SU-DHL-6 (cell line): ENCODE measurements around the gene BUD23.

Experiments
- H2AFZ ChIP-seq: fragments of 200-600 bp; sonication (generic); 2 replicates; pipeline ENCODE4 v1.6.1; 2014; ENCODE audit warnings: low read depth, mild to moderate bottlenecking, moderate library complexity, mixed read lengths, antibody characterized with exemption, low read length; ENCODE audit not compliant: severe bottlenecking
- H3F3A ChIP-seq: fragments of 200-600 bp; shearing (Covaris generic); 2 replicates; pipeline ENCODE4 v1.6.0; 2016; ENCODE audit warnings: antibody characterized with exemption, mild to moderate bottlenecking; ENCODE audit not compliant: insufficient read depth
- H3K27ac ChIP-seq: fragments of 200-600 bp; sonication (generic); 2 replicates; pipeline ENCODE4 v1.5.1; 2016; ENCODE audit warnings: low read depth, mild to moderate bottlenecking, low read length, moderate library complexity, mixed read lengths
- H3K27me3 ChIP-seq: fragments of 200-600 bp; sonication (generic), shearing (Covaris generic); 2 replicates; pipeline ENCODE4 v1.6.0; 2014; ENCODE audit warnings: mild to moderate bottlenecking, low read length
- H3K36me3 ChIP-seq: fragments of 200-600 bp; sonication (generic); 2 replicates; pipeline ENCODE4 v1.6.1; 2014; ENCODE audit warnings: mild to moderate bottlenecking, low read length, mixed read lengths
- H3K4me2 ChIP-seq: fragments of 300-600, 200-600 bp; shearing (Covaris generic), sonication (generic); 2 replicates; pipeline ENCODE4 v1.6.0; 2014; ENCODE audit warnings: low read length, low read depth, mild to moderate bottlenecking; ENCODE audit not compliant: poor library complexity, severe bottlenecking
- H3K4me3 ChIP-seq: fragments of 200-600 bp; sonication (generic); 2 replicates; pipeline ENCODE4 v1.5.1; 2014; ENCODE audit warnings: antibody characterized with exemption, low read length, mild to moderate bottlenecking, mixed read lengths; ENCODE audit not compliant: insufficient read depth, poor library complexity, severe bottlenecking
- H3K79me2 ChIP-seq: fragments of 200-600 bp; sonication (generic); 2 replicates; pipeline ENCODE4 v1.6.1; 2014; ENCODE audit warnings: mild to moderate bottlenecking, low read length, moderate library complexity; ENCODE audit not compliant: insufficient read depth
- H3K9ac ChIP-seq: fragments of 200-600 bp; sonication (generic); 2 replicates; pipeline ENCODE4 v1.7.0; 2014; ENCODE audit warnings: mild to moderate bottlenecking, low read length
- H3K9me2 ChIP-seq: fragments of 200-600 bp; sonication (generic); replicated peaks from 2 replicates; pipeline ENCODE4 v1.6.1; 2014; ENCODE audit warnings: low read length; ENCODE audit not compliant: insufficient read depth
- H3K9me3 ChIP-seq: fragments of 200-600 bp; sonication (generic); 2 replicates; pipeline ENCODE4 v1.6.1; 2014; ENCODE audit warnings: low read length, mixed read lengths; ENCODE audit not compliant: insufficient read depth
- H4K20me1 ChIP-seq: fragments of 200-600 bp; sonication (generic); 2 replicates; pipeline ENCODE4 v1.6.1; 2014; ENCODE audit warnings: low read depth, mild to moderate bottlenecking, antibody characterized with exemption, low read length, moderate library complexity, mixed read lengths
- EZH2phosphoT487 ChIP-seq: fragments of 200-600 bp; sonication (generic), shearing (Covaris generic); conservative IDR thresholded peaks from 2 replicates; pipeline ENCODE4 v1.6.1; 2018; ENCODE audit warnings: mild to moderate bottlenecking, antibody characterized with exemption, low read length, moderate library complexity, mixed read lengths
- TF ChIP-seq, protein P1 (sequence below): fragments of 200-600 bp; sonication (generic); IDR thresholded peaks from one replicate; pipeline ENCODE4 v1.5.1; 2017; ENCODE audit warnings: antibody characterized with exemption, mild to moderate bottlenecking, low read length, moderate library complexity; ENCODE audit not compliant: insufficient read depth, poor library complexity, severe bottlenecking

Gene BUD23

GRCh38 chr7:73645643-73646174, 37.7 kb upstream of the BUD23 start:
- Histone ChIP-seq H3K79me2 (no peaks in the 10 kb centered on the region), H3K27me3 (no peaks in the 10 kb centered on the region), H3K36me3 (no peaks in the 10 kb centered on the region), H3K9me2 (no peaks in the 10 kb centered on the region), H4K20me1 (no peaks in the 10 kb centered on the region), H3K9me3 (no peaks in the 10 kb centered on the region), H3K27ac (no peak overlapping the region), H3K4me2 (no peak overlapping the region), H2AFZ (no peak overlapping the region), H3F3A (no peaks in the 10 kb centered on the region), H3K4me3 (no peak overlapping the region), H3K9ac (no peak overlapping the region)
- TF ChIP-seq EZH2phosphoT487 = no peak
- TF ChIP-seq, protein P1, sequence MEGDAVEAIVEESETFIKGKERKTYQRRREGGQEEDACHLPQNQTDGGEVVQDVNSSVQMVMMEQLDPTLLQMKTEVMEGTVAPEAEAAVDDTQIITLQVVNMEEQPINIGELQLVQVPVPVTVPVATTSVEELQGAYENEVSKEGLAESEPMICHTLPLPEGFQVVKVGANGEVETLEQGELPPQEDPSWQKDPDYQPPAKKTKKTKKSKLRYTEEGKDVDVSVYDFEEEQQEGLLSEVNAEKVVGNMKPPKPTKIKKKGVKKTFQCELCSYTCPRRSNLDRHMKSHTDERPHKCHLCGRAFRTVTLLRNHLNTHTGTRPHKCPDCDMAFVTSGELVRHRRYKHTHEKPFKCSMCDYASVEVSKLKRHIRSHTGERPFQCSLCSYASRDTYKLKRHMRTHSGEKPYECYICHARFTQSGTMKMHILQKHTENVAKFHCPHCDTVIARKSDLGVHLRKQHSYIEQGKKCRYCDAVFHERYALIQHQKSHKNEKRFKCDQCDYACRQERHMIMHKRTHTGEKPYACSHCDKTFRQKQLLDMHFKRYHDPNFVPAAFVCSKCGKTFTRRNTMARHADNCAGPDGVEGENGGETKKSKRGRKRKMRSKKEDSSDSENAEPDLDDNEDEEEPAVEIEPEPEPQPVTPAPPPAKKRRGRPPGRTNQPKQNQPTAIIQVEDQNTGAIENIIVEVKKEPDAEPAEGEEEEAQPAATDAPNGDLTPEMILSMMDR = no peak

DNA sequence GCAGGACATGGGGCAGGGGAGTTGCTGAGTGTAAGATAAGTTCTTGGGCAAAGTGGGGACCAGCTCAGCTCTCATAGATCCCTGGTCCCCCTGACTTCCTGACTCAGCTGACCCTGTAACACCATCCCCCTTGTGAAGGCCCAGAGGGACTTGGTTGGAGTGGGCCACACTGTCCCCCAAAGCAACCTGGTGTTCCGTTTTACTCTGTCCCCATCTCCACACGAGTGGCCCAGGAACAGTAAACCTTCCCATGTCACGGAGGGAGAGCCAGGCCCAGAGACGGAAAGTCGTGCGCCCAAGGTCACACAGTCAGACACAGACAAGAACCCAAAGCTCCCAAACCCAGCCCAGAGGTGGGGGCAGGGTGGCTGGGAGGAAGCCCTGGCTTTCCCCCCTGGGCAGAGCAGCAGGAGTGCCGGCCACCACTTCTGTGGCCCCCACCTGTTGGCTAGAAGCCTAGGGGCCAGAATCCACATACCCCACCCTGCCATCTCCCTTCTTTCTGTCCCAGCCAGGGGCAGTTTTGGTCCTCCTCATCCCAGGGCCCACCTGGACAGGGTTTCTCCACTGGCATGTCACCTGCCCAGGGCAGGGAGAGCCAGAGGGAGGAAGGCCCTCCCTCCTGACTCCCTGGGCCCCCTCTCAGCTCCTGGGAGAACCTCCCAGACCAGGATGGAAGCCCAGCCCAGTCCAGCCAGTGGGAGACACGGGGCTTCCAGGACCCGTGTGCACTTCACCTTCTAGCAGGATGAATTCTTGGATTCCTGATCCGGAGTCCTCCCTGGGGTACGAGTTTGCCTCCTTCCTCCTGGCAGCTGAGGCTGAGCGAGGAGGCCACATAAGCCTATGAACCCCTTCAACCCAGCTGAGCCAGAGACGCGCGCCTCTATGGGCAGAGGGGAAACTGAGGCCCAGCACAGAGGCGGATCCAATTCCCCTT, 36.3 kb upstream of the BUD23 start:
- H2AFZ ChIP-seq = no peak overlapping the region
- H4K20me1 ChIP-seq = no peaks in the 10 kb centered on the region
- H3K79me2 ChIP-seq = no peaks in the 10 kb centered on the region
- no peak overlapping the region for H3K27ac ChIP-seq
- H3K27me3 ChIP-seq = no peaks in the 10 kb centered on the region
- no peaks in the 10 kb centered on the region for H3K9me3 ChIP-seq
- peak overlapping the region; percentile 62 for H3K4me2 ChIP-seq
- H3K9me2 ChIP-seq = no peaks in the 10 kb centered on the region
- TF ChIP-seq, protein P1 = no peak
- no peak for TF ChIP-seq EZH2phosphoT487
- no peak overlapping the region for H3K4me3 ChIP-seq
- no peaks in the 10 kb centered on the region for H3F3A ChIP-seq
- H3K36me3 ChIP-seq = no peaks in the 10 kb centered on the region
- H3K9ac ChIP-seq = no peak overlapping the region

DNA sequence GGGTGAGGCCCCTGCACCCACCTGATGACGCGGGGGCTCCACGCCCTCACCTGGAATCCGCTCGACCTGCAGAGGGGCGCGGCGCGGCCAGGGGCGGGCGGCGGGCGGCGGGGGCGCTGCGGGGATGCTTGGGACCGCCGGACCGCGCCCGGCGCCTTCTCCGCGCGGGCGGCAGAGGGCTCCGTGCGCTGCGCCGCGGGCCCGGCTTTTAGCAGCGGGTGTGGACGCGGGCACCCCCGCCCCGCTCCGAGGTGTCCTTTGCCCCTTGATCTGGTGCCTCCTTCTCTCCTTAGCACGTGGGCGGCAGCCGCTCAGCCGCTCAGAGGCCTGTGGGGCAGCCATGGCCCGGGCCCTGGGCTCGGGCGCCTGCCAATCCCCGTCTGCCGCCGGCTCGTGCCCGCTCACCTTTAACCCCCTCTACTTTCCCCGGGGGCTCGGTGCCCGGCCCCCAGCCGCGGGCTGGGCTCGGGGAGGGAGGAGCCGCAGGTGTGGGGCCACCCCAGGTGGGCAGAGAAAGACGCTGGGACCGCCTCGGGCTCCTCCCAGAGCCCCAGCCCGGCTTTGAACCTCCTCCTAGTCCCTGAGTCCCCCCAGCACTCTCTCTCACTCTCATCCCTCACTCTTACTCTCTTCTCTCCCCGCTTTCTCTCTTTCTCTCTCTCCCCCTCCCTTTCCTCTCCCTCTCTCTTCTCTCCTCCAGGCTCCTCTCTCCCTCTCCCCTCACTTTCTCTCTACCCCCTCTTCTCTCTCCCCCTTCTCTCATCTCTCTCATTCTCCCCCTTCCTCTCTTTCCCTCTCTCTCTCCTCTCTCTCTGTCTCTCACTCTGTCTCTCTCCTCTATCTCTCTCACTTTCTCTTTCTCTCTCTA, 35.4 kb upstream of the BUD23 start:
- no peaks in the 10 kb centered on the region for H3K36me3 ChIP-seq
- TF ChIP-seq, protein P1 = no peak
- peak; percentile 32; the same call in 1 of the 2 replicates for TF ChIP-seq EZH2phosphoT487
- no peaks in the 10 kb centered on the region for H4K20me1 ChIP-seq
- no peaks in the 10 kb centered on the region for H3K9me2 ChIP-seq
- H3K4me3 ChIP-seq = peak overlapping the region; percentile 46
- peak overlapping the region; percentile 40 for H3K9ac ChIP-seq
- H2AFZ ChIP-seq = peak overlapping the region; percentile 92
- H3K79me2 ChIP-seq = no peaks in the 10 kb centered on the region
- H3K9me3 ChIP-seq = no peaks in the 10 kb centered on the region
- peak overlapping the region; percentile 62 for H3K4me2 ChIP-seq
- no peaks in the 10 kb centered on the region for H3F3A ChIP-seq
- H3K27me3 ChIP-seq = no peaks in the 10 kb centered on the region
- no peak overlapping the region for H3K27ac ChIP-seq
